Endometrial microvascular endothelial cells (primary cell): ENCODE data around the gene DHRS13. TPM values are rescaled to one million over a fixed set of nuclear protein-coding genes. Genes with fewer than 3 reads are reported as not detected.
"Not testable (repeated sequence)": the region's sequence is repeated elsewhere in the genome, so short reads cannot be mapped to it uniquely, and the experiment has no call there.

Source experiments
- in situ Hi-C: cut with HindIII; loops from 2 replicates; pipeline ENCODE4 v1.10.0; 2017; ENCODE audit warnings: low sequenced_read_pairs, low pct_unique_long_range_greater_than_20kb; ENCODE audit errors: inconsistent ontology term
- total RNA-seq: library from RNA; depleted of rRNA; stranded (reverse); fragments of >200 nt; gene quantifications from one replicate; pipeline ENCODE4 v1.2.3, GENCODE V29; 2015; ENCODE audit errors: inconsistent ontology term

Gene DHRS13
- total RNA-seq, 1 donor from 2014 or later, result 11.3 TPM

- in situ Hi-C loops, result no loop called here
Measured at GRCh38 chr17:28907709-28908475, 5.0 kb upstream of the DHRS13 start.

- in situ Hi-C loops, result no loop called here
Measured at GRCh38 chr17:28906706-28907438, 4.0 kb upstream of the DHRS13 start.

DNA sequence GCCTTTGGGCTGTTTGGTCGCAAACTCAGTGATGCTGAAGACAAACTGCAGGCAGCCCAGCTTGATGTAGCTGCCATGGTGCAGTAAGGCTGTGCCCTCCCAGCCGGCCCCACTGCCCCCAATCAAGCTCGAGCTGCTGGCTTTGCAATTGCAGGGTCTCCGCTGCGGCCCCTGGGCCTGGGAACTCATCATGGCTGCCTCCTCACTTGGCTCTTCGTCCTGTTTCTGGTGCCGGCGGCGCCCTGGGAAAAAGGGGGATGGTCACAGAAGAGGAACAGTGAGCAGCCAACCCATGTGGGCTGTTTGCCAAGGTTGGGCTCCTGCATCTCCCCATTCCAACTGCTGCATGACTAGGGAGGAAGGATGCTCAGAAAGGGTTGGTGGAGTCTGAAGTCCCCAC, 3.4 kb upstream of the DHRS13 start:
- in situ Hi-C loops, result no loop called here

DNA sequence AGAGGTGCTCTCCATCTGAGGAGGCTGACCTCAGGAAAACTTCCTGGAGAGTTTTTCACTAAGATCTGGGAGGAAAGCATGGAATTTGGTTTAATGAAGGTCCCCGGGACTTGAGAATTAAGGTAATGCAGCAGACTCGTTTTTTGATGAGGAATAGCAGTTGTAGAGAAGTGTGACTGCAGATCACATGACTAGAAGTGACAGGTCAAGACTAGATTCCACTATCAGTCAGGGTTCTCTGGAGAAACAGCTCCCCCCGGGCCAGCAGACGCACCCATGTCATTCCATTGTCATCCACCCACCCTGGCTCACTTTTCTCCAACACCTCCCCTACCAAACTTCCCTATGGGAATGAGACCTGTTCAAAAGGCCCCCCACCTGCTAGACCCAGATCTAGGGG, 1.9 kb upstream of the DHRS13 start:
- in situ Hi-C loops, result no loop called here

DNA sequence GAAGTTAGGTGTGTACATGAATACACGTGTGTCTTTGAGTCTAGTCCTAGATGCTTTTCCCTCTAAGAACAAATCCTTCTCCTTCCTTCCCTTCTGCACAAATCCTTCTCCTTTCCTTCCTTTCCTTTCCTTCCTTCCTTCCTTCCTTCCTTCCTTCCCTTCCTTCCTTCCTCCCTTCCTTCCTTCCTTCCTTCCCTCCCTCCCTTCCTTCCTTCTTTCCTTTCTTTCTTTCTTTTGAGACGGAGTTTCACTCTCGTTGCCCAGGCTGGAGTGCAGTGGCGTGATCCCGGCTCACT, 615 bp upstream of the DHRS13 start:
- in situ Hi-C loops, result not testable (repeated sequence)

DNA sequence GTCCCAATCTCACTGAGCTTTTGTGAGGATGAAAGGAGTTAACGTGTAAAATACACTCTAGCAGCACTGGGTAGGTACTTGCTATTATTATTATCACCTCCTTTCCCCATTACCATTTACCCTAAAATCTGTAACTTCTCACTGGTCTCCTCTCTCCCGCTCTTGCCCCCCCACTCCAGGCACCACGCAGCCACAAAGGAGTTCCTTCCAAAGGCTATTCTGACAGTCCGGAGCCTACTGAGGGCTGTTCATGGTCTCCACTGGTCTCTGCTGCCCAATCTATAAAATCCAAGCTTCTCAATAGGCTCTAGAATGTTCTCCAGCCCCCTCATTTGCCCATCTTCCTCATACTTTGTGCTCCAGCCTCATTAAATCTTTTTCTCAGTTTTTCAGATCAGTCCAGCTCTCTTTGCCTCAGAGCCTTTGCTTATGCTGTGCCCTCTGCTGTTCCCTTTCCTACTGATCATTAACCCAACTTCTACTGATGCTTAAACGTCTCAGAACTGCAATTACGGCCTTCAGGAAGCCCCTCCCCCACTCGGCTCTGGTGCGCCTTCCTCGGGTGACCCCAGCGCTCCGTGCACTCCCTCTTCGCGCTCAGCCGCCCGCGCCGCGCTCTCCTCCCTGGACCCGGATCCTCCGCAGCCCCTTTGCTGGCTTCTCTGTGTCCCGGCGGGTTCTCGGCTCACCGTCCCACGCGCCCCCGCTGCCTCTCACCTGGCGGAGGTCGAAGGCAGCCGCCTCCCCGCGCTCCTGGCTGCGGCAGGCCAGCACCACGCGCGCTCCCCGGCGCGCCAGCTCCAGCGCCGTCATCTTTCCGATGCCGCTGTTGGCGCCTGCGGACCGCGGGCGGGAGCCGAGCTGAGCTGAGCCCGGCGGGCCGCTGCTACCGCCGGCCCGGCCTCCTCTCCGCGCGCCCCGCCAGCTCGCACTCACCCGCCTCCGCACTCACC, 737 bp downstream of the DHRS13 start:
- in situ Hi-C loops, result no loop called here

GRCh38 chr17:28900986-28901726, 1.7 kb downstream of the DHRS13 start:
- in situ Hi-C loops, result no loop called here

DNA sequence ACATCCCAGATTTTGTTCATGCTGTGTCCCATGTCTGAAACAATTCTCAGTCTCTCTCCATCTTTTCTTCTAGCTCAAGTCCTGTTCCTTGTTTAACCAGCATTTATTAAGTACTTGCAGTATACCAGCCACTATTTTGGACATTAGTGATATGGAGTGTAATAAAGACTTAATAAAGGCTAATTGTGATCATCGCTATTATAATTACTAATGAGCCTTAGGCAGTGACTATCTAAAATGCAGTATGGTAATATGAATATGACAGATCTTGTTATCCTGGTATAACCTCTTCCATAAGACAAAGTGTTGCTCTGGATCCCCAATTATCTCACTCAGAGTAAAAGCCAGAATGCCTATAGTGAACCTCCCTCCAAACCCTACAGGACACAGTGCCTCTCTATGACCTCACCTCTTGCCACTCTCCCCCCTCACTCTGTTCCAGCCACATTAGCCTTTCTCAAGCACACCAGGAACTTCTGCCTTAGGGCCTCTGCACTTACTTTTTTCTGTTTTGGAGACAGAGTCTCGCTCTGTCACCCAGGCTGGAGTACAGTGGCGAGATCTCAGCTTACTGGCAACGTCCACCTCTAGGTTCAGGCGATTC, 3.6 kb downstream of the DHRS13 start:
- in situ Hi-C loops, result no loop called here

DNA sequence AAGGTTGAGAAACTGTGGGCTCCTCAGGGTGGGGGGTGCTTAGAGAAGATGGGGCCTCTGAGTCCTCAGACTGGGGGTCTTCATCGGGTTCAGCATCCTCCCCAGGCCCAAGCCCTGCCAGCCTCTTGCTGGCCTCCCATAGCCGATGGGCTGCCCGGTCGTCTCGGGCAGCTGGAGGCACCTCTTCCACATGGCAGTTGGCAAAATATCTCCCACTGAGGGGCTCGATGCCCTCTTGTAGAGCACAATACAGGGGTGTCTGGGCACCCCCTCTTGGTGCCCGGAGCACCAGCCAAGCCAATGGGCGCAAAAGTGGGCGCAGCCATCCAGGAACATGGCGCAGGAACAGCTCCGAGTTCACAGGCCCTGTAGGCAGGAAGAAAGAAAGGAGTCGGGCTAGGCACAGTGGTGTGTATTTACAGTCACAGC, 4.3 kb downstream of the DHRS13 start:
- in situ Hi-C loops, result no loop called here

DNA sequence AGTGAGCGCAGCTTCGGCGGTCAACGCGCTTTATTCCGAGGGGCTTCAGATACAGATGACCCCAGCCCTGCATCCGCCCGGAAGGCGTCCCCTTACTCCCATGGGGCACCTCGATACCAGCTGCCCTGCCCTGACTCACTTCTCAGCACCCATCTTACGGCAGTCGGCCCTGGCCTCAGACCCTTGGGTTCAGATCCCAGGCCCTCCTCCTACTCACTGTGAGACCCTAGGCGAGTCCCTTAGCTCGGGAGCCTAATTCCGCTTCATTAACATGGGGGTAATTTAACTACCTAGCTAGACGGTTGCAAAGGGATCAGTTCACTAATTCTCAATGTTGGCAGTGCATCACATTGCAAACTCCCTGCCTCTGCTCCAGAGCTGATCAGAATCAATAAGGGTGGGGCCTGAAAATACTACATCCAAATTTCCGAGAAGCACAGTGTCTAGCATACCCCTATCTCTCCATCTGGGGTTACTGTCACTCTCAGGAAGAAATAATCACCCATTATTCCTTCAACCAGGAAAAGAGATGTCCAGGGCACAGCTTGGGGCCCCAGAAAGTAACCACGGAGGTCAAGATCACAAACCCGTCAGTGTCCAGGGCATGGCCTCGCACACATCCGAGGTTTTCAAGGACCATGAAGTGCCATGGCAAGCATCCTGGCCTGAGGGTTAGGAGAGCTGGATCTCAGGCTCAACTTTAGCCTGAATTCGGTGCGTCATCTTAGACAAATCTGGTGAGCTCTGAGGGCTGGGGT, 4.9 kb downstream of the DHRS13 start:
- in situ Hi-C loops, result no loop called here

- in situ Hi-C loops, result no loop called here
Measured at GRCh38 chr17:28896884-28897768, 5.8 kb downstream of the DHRS13 start, which contains the start of gene FLOT2. TSS of gene FLOT2 (minus strand) at chr17:28897733. CDS start at chr17:28897574, 159 bp downstream.

DNA sequence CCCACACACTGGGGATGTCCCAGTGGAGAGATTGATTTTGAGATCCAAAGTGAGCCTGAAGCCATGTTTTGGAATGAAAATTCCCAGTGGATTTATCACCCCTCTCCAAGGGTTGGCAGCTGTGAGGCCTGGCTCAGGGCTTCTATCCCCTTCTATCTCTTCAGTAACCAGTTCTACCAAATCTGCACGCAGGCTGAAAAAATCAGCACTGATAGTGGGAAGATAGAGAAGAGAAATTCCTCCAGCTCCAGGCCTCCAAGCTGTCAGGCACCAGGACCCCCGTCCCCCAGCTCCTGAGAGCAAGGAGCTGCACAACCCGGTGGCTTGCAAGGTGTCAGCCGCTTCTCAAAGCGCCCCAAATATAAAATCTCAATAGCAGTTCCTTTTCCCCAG, 6.4 kb downstream of the DHRS13 start:
- in situ Hi-C loops, result no loop called here

- in situ Hi-C loops, result no loop called here
Measured at GRCh38 chr17:28895794-28896447, 7.0 kb downstream of the DHRS13 start.

DNA sequence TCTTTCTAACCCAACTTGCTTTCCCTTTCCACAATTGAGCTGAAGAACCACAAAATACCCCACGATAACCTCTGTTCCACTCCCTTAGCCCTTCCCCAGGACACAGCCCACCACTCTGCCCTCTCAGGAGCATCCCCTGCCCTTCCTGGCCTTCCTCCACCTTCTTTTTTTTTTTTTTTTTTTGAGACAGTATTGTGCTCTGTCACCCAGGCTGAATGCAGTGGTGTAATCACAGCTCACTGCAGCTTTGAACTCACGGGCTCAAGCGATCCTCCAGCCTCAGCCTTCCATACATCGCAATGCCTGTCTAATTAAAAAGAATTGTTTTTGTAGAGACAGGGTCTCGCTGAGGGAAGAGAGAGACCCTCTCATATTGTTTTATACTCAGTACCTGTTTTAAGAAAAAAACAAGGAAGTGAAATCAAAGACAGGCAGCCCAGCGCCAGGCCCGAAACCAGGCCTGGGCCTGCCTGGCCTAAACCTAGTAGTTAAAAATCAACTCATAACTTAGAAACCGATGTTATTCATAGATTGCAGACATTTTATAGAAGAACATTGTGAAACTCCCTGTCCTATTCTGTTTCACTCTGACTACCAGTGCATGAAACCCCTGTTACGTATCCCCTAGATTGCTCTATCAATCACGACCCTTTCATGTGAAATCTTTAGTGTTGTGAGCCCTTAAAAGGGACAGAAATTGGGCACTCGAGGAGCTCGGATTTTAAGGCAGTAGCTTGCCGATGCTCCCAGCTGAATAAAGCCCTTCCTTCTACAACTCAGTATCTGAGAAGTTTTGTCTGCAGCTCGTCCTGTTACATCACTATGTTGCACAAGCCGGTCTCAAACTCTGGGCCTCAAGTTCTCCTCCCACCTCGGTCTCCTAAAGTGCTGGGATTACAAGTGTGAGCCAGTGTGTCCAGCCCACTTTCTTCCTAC, 9.4 kb downstream of the DHRS13 start:
- in situ Hi-C loops, result not testable (repeated sequence)

DNA sequence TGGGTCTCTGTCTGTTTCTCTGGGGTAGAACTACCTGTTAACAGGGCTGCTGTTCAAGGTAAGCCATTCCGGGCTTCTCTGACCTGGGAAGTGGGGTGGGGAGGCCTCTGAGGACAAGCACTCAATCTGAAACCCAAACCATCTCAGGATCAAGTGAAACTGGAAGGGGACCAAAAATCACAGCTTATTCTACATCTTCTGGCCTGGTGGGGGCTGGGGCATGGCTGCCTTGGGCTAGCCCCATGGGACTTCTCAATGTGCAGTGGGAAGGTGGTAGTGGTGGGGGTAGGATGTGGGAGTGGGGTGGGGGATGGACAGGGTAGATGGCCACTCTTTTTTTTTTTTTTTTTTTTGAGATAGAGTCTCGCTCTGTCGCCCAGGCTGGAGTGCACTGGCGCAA, 10.9 kb downstream of the DHRS13 start:
- in situ Hi-C loops, result no loop called here
